Suprapubic skin (tissue), 4 donors: ENCODE results near the gene PSMA7. TPM values are rescaled to one million over a fixed set of nuclear protein-coding genes. Genes with fewer than 3 reads are reported as not detected.

Experiments used
- DNase-seq, 2 donors: peaks; one replicate each; pipeline ENCODE4 v3.0.0-alpha.2; 2019; ENCODE audit warnings: low spot score in 2 of 2
- H3K27ac ChIP-seq: fragments of 200-600 bp; sonication (generic); one replicate; pipeline ENCODE4 v1.5.1; 2019
- H3K27me3 ChIP-seq: fragments of 200-600 bp; sonication (generic); one replicate; pipeline ENCODE4 v1.5.1; 2019
- H3K36me3 ChIP-seq: fragments of 200-600 bp; sonication (generic); one replicate; pipeline ENCODE4 v1.5.1; 2019
- H3K4me1 ChIP-seq: fragments of 200-600 bp; sonication (generic); one replicate; pipeline ENCODE4 v1.5.1; 2019
- H3K4me3 ChIP-seq: fragments of 200-600 bp; sonication (generic); one replicate; pipeline ENCODE4 v1.5.1; 2019; ENCODE audit warnings: mild to moderate bottlenecking
- H3K9me3 ChIP-seq: fragments of 200-600 bp; sonication (generic); one replicate; pipeline ENCODE4 v1.5.1; 2019
- CTCF ChIP-seq, 2 donors: fragments of 200-600 bp in 1 of 2; fragments of 450-650 bp in 1 of 2; sonication (generic) in 1 of 2; IDR thresholded peaks; one replicate each; pipeline ENCODE4 v1.5.1; 2016 to 2019; ENCODE audit warnings: antibody characterized with exemption in 2 of 2, mild to moderate bottlenecking in 1 of 2, moderate library complexity in 1 of 2
- EP300 ChIP-seq: sonication (generic); formaldehyde crosslinking; IDR thresholded peaks from one replicate; pipeline ENCODE4 v1.6.1; 2017; ENCODE audit warnings: antibody characterized with exemption
- POLR2A ChIP-seq, 2 donors: fragments of 450-650 bp; IDR thresholded peaks; one replicate each; pipeline ENCODE4 v1.6.1; 2017; ENCODE audit warnings: antibody characterized with exemption in 2 of 2, mild to moderate bottlenecking in 2 of 2, moderate library complexity in 2 of 2
- POLR2AphosphoS5 ChIP-seq, 3 donors: sonication (generic); formaldehyde crosslinking; IDR thresholded peaks; one replicate each; pipeline ENCODE4 v1.6.1; 2017; ENCODE audit warnings: antibody characterized with exemption in 3 of 3
- WGBS: methylation state at CpG from one replicate; pipeline ENCODE4 v1.1.5; 2018; 5-methylcytosine and 5-hydroxymethylcytosine counted together
- total RNA-seq, 4 donors: library from RNA; depleted of rRNA; stranded (reverse); fragments of >200 nt; gene quantifications; one replicate each; pipeline ENCODE4 v1.1.0, GENCODE V29; 2016

PSMA7 gene
- total RNA-seq, 4 donors from 2014 or later, result 163 to 226 (median 208) TPM

GRCh38 chr20:62164879-62165761, 21.9 kb upstream of the PSMA7 start:
- H3K4me1 ChIP-seq, result no peaks in the 10 kb centered on the region
- no peaks in the 10 kb centered on the region for H3K27me3 ChIP-seq
- WGBS, result 95% methylated on average over 33 of the region's 41 CpGs
- H3K4me3 ChIP-seq, result no peak overlapping the region
- no peak overlapping the region for H3K27ac ChIP-seq
- H3K9me3 ChIP-seq, result no peaks in the 10 kb centered on the region
- no peak for DNase-seq
- TF ChIP-seq CTCF (IDR thresholded peaks at IDR 0.05) (no peak), POLR2A (IDR thresholded peaks at IDR 0.05) (no peak), POLR2AphosphoS5 (IDR thresholded peaks at IDR 0.05) (no peak), EP300 (no peak)
- peaks cover 84% of the 10 kb centered on the region for H3K36me3 ChIP-seq

GRCh38 chr20:62163986-62164762, 21.0 kb upstream of the PSMA7 start:
- Histone ChIP-seq H3K4me1 (peaks cover 7% of the 10 kb centered on the region), H3K9me3 (no peaks in the 10 kb centered on the region), H3K4me3 (no peak overlapping the region), H3K27ac (no peak overlapping the region), H3K27me3 (no peaks in the 10 kb centered on the region), H3K36me3 (peaks cover 83% of the 10 kb centered on the region)
- WGBS, result 76% methylated on average over 28 of the region's 29 CpGs
- TF ChIP-seq POLR2A (IDR thresholded peaks at IDR 0.05), result no peak
- TF ChIP-seq EP300, result no peak
- TF ChIP-seq POLR2AphosphoS5 (IDR thresholded peaks at IDR 0.05), result no peak
- no peak for TF ChIP-seq CTCF (IDR thresholded peaks at IDR 0.05)
- no peak for DNase-seq

GRCh38 chr20:62163485-62163865, 20.3 kb upstream of the PSMA7 start:
- no peak overlapping the region for H3K27ac ChIP-seq
- peaks cover 80% of the 10 kb centered on the region for H3K36me3 ChIP-seq
- H3K27me3 ChIP-seq, result no peaks in the 10 kb centered on the region
- no peak for DNase-seq
- TF ChIP-seq POLR2A (IDR thresholded peaks at IDR 0.05), result no peak
- TF ChIP-seq POLR2AphosphoS5 (IDR thresholded peaks at IDR 0.05), result no peak
- no peak for TF ChIP-seq CTCF (IDR thresholded peaks at IDR 0.05)
- no peak for TF ChIP-seq EP300
- no peaks in the 10 kb centered on the region for H3K9me3 ChIP-seq
- H3K4me3 ChIP-seq, result no peak overlapping the region
- WGBS, result 85% methylated on average over 7 of the region's 25 CpGs
- H3K4me1 ChIP-seq, result peaks cover 13% of the 10 kb centered on the region

GRCh38 chr20:62162765-62163484, 19.7 kb upstream of the PSMA7 start:
- no peak for DNase-seq
- 95% methylated on average over 21 of the region's 38 CpGs for whole genome bisulfite sequencing
- no peak for TF ChIP-seq CTCF (IDR thresholded peaks at IDR 0.05)
- TF ChIP-seq POLR2A (IDR thresholded peaks at IDR 0.05), result no peak
- no peak for TF ChIP-seq EP300
- TF ChIP-seq POLR2AphosphoS5 (IDR thresholded peaks at IDR 0.05), result no peak
- H3K36me3 ChIP-seq, result peaks cover 75% of the 10 kb centered on the region
- no peaks in the 10 kb centered on the region for H3K27me3 ChIP-seq
- no peak overlapping the region for H3K27ac ChIP-seq
- no peak overlapping the region for H3K4me3 ChIP-seq
- H3K9me3 ChIP-seq, result no peaks in the 10 kb centered on the region
- H3K4me1 ChIP-seq, result peaks cover 13% of the 10 kb centered on the region
